SK-N-SH treated with all-trans-retinoic acid at 6 μM for 48 hours (cell line): ENCODE data around the gene DAB2.

Experiments used
- ATAC-seq: fragments of 200-7000 bp; cut with Tn5 transposase; 3 replicates; pipeline ENCODE4 v1.9.1; 2020; ENCODE audit warnings: mild to moderate bottlenecking, moderate library complexity
- ARNTL ChIP-seq: fragments of 450-650 bp; formaldehyde crosslinking; IDR thresholded peaks from 2 replicates; pipeline ENCODE4 v1.5.0; 2020; ENCODE audit warnings: low read depth, mild to moderate bottlenecking, moderate library complexity, borderline replicate concordance
- BACH2 ChIP-seq: fragments of 250-450 bp; sonication (Bioruptor Pico); IDR thresholded peaks from 2 replicates; pipeline ENCODE4 v1.9.0; 2021; ENCODE audit warnings: mild to moderate bottlenecking, borderline replicate concordance
- ESRRG ChIP-seq: fragments of 250-450 bp; sonication (Bioruptor Pico); IDR thresholded peaks from 2 replicates; pipeline ENCODE4 v1.6.1; 2021; ENCODE audit warnings: mild to moderate bottlenecking
- GLIS3 ChIP-seq: fragments of 250-450 bp; sonication (Bioruptor Pico); IDR thresholded peaks from 2 replicates; pipeline ENCODE4 v1.5.0; 2020; ENCODE audit warnings: mild to moderate bottlenecking, moderate library complexity
- ISL1 ChIP-seq: fragments of 250-450 bp; sonication (Bioruptor Pico); IDR thresholded peaks from 2 replicates; pipeline ENCODE4 v2.1.2; 2022; ENCODE audit warnings: mild to moderate bottlenecking, moderate library complexity
- OSR1 ChIP-seq: fragments of 250-450 bp; sonication (Bioruptor Pico); IDR thresholded peaks from 2 replicates; pipeline ENCODE4 v1.8.0; 2022; ENCODE audit warnings: moderate library complexity, mild to moderate bottlenecking, inconsistent platforms
- PPARA ChIP-seq: fragments of 250-450 bp; sonication (Bioruptor Pico); IDR thresholded peaks from 2 replicates; pipeline ENCODE4 v1.5.0; 2020; ENCODE audit warnings: mild to moderate bottlenecking, borderline replicate concordance
- RARB ChIP-seq: fragments of 250-450 bp; sonication (Bioruptor Pico); IDR thresholded peaks from 2 replicates; pipeline ENCODE4 v1.8.0; 2021; ENCODE audit warnings: mild to moderate bottlenecking, moderate library complexity
- TCF4 ChIP-seq: fragments of 250-450 bp; sonication (Bioruptor Pico); IDR thresholded peaks from 2 replicates; pipeline ENCODE4 v1.8.0; 2021; ENCODE audit warnings: mild to moderate bottlenecking, moderate library complexity, borderline replicate concordance
- TOX ChIP-seq: fragments of 250-450 bp; sonication (Bioruptor Pico); IDR thresholded peaks from 2 replicates; pipeline ENCODE4 v1.8.0; 2021; ENCODE audit warnings: mild to moderate bottlenecking, moderate library complexity, borderline replicate concordance
- ZC3H10 ChIP-seq: fragments of 250-450 bp; sonication (Bioruptor Pico); IDR thresholded peaks from 2 replicates; pipeline ENCODE4 v1.5.1; 2021; ENCODE audit warnings: mild to moderate bottlenecking, moderate library complexity
- ZFP3 ChIP-seq: fragments of 250-450 bp; sonication (Bioruptor Pico); IDR thresholded peaks from 2 replicates; pipeline ENCODE4 v1.5.0; 2020; ENCODE audit warnings: mild to moderate bottlenecking, moderate library complexity
- ZFP30 ChIP-seq: fragments of 450-650 bp; formaldehyde crosslinking; IDR thresholded peaks from 2 replicates; pipeline ENCODE4 v1.5.0; 2022; ENCODE audit warnings: mild to moderate bottlenecking, moderate library complexity
- ZNF70 ChIP-seq: fragments of 450-650 bp; formaldehyde crosslinking; IDR thresholded peaks from 2 replicates; pipeline ENCODE4 v1.5.0; 2020; ENCODE audit warnings: mild to moderate bottlenecking, moderate library complexity
- ZNF8 ChIP-seq: fragments of 450-650 bp; formaldehyde crosslinking; IDR thresholded peaks from 2 replicates; pipeline ENCODE4 v1.5.0; 2020; ENCODE audit warnings: mild to moderate bottlenecking, moderate library complexity
- TF ChIP-seq, protein P1 (sequence below): fragments of 250-450 bp; sonication (Bioruptor Pico); IDR thresholded peaks from 2 replicates; pipeline ENCODE4 v1.8.0; 2021; ENCODE audit warnings: low read depth, mild to moderate bottlenecking, moderate library complexity, borderline replicate concordance
- TF ChIP-seq, protein P2 (sequence below): fragments of 250-450 bp; sonication (Bioruptor Pico); IDR thresholded peaks from 2 replicates; pipeline ENCODE4 v1.8.0; 2020; ENCODE audit warnings: mild to moderate bottlenecking, moderate library complexity, borderline replicate concordance
- TF ChIP-seq, protein P3 (sequence below): fragments of 250-450 bp; sonication (Bioruptor Pico); IDR thresholded peaks from 2 replicates; pipeline ENCODE4 v1.5.1; 2020; ENCODE audit warnings: low read depth, mild to moderate bottlenecking, moderate library complexity
- TF ChIP-seq, protein P4 (sequence below): fragments of 250-450 bp; sonication (Bioruptor Pico); IDR thresholded peaks from 2 replicates; pipeline ENCODE4 v1.5.0; 2020; ENCODE audit warnings: mild to moderate bottlenecking, moderate library complexity
- TF ChIP-seq, protein P5 (sequence below): fragments of 250-450 bp; sonication (Bioruptor Pico); IDR thresholded peaks from 2 replicates; pipeline ENCODE4 v1.5.1; 2021; ENCODE audit warnings: mild to moderate bottlenecking, moderate library complexity

The DAB2 gene

DNA sequence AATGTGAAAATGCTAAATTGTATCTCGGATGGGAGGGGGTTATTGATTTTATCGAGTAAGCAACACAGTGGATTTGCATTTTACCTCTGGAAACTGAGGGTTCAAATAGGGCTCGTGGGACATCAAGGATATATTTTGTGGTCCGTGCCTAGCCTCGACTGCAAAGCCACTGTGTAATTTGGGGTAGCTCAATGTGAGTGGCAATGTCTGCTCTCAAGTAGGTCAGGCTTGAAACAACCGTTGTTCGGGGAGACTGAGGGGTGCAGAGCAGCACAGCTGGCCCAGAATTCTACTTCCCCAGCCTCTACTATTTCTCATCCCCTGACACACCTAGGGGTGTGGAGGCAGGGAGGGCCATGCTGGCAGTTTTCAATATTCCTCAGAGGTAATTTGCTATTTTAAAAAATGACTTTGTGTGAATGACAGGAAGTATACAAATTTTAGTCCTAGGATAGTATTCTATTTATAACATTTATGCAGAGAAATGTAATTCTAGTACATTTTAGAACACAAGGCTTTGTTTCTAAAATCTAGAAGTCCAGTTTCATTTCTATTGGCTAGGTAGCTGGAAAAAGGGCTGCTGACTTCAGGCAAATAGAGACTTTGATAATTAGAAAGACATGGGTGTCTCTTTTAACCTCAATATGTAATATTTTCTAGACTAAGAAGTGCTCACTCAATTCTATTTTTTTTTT, 1.4 kb upstream of the DAB2 start (continued):
- TF ChIP-seq, protein P1, sequence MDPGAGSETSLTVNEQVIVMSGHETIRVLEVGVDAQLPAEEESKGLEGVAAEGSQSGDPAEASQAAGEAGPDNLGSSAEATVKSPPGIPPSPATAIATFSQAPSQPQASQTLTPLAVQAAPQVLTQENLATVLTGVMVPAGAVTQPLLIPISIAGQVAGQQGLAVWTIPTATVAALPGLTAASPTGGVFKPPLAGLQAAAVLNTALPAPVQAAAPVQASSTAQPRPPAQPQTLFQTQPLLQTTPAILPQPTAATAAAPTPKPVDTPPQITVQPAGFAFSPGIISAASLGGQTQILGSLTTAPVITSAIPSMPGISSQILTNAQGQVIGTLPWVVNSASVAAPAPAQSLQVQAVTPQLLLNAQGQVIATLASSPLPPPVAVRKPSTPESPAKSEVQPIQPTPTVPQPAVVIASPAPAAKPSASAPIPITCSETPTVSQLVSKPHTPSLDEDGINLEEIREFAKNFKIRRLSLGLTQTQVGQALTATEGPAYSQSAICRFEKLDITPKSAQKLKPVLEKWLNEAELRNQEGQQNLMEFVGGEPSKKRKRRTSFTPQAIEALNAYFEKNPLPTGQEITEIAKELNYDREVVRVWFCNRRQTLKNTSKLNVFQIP = no peak
- no peak for TF ChIP-seq OSR1
- TF ChIP-seq, all 23 proteins: peak for 0

DNA sequence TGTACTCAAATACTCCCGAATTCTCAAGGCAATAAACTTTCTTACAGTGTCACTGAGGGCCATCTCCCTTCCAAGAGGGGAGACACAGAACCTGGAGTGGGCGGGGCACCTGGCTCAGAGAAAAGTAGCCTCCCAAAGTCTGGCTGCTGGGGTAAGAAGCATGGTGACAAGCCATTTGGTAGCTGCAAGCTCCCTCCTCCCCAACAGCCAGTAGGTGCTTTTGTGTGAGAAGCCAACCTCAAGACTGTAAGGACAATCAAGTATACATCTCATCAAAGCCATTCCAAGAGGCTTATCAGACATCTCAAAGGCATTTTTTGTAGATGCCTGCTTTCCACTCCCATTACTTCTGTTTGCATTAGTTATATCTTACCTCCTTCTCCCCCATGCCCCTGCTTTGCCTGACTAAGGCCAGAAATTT, 1.4 kb downstream of the DAB2 start:
- ATAC-seq = no peak
- TF ChIP-seq RARB (CRISPR knock-in tag) = no peak
- TF ChIP-seq, protein P2, sequence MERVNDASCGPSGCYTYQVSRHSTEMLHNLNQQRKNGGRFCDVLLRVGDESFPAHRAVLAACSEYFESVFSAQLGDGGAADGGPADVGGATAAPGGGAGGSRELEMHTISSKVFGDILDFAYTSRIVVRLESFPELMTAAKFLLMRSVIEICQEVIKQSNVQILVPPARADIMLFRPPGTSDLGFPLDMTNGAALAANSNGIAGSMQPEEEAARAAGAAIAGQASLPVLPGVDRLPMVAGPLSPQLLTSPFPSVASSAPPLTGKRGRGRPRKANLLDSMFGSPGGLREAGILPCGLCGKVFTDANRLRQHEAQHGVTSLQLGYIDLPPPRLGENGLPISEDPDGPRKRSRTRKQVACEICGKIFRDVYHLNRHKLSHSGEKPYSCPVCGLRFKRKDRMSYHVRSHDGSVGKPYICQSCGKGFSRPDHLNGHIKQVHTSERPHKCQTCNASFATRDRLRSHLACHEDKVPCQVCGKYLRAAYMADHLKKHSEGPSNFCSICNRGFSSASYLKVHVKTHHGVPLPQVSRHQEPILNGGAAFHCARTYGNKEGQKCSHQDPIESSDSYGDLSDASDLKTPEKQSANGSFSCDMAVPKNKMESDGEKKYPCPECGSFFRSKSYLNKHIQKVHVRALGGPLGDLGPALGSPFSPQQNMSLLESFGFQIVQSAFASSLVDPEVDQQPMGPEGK (CRISPR knock-in tag) = no peak
- no peak for TF ChIP-seq PPARA
- TF ChIP-seq BACH2 (CRISPR knock-in tag) = no peak
- TF ChIP-seq ARNTL (CRISPR knock-in tag) = no peak
- TF ChIP-seq, protein P1 = no peak
- no peak for TF ChIP-seq ZFP3 (CRISPR knock-in tag)
- no peak for TF ChIP-seq TOX
- TF ChIP-seq GLIS3 (CRISPR knock-in tag) = no peak
- TF ChIP-seq ZNF8 (CRISPR knock-in tag) = no peak
- TF ChIP-seq ZC3H10 (CRISPR knock-in tag) = no peak
- no peak for TF ChIP-seq ESRRG (CRISPR knock-in tag)
- TF ChIP-seq, protein P3, sequence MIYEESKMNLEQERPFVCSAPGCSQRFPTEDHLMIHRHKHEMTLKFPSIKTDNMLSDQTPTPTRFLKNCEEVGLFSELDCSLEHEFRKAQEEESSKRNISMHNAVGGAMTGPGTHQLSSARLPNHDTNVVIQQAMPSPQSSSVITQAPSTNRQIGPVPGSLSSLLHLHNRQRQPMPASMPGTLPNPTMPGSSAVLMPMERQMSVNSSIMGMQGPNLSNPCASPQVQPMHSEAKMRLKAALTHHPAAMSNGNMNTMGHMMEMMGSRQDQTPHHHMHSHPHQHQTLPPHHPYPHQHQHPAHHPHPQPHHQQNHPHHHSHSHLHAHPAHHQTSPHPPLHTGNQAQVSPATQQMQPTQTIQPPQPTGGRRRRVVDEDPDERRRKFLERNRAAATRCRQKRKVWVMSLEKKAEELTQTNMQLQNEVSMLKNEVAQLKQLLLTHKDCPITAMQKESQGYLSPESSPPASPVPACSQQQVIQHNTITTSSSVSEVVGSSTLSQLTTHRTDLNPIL (CRISPR knock-in tag) = no peak
- TF ChIP-seq ZNF70 = no peak
- TF ChIP-seq, protein P4, sequence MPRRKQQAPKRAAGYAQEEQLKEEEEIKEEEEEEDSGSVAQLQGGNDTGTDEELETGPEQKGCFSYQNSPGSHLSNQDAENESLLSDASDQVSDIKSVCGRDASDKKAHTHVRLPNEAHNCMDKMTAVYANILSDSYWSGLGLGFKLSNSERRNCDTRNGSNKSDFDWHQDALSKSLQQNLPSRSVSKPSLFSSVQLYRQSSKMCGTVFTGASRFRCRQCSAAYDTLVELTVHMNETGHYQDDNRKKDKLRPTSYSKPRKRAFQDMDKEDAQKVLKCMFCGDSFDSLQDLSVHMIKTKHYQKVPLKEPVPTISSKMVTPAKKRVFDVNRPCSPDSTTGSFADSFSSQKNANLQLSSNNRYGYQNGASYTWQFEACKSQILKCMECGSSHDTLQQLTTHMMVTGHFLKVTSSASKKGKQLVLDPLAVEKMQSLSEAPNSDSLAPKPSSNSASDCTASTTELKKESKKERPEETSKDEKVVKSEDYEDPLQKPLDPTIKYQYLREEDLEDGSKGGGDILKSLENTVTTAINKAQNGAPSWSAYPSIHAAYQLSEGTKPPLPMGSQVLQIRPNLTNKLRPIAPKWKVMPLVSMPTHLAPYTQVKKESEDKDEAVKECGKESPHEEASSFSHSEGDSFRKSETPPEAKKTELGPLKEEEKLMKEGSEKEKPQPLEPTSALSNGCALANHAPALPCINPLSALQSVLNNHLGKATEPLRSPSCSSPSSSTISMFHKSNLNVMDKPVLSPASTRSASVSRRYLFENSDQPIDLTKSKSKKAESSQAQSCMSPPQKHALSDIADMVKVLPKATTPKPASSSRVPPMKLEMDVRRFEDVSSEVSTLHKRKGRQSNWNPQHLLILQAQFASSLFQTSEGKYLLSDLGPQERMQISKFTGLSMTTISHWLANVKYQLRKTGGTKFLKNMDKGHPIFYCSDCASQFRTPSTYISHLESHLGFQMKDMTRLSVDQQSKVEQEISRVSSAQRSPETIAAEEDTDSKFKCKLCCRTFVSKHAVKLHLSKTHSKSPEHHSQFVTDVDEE (CRISPR knock-in tag) = no peak
- no peak for TF ChIP-seq ISL1 (CRISPR knock-in tag)
- TF ChIP-seq, protein P5, sequence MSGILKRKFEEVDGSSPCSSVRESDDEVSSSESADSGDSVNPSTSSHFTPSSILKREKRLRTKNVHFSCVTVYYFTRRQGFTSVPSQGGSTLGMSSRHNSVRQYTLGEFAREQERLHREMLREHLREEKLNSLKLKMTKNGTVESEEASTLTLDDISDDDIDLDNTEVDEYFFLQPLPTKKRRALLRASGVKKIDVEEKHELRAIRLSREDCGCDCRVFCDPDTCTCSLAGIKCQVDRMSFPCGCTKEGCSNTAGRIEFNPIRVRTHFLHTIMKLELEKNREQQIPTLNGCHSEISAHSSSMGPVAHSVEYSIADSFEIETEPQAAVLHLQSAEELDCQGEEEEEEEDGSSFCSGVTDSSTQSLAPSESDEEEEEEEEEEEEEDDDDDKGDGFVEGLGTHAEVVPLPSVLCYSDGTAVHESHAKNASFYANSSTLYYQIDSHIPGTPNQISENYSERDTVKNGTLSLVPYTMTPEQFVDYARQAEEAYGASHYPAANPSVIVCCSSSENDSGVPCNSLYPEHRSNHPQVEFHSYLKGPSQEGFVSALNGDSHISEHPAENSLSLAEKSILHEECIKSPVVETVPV (CRISPR knock-in tag) = no peak
- no peak for TF ChIP-seq TCF4 (CRISPR knock-in tag)
- TF ChIP-seq ZFP30 (CRISPR knock-in tag) = no peak
